ENCODE results near the gene MBD3L4. TPM values are rescaled to one million over a fixed set of nuclear protein-coding genes. Genes with fewer than 3 reads are reported as not detected.
"Not testable (repeated sequence)": the region's sequence is repeated elsewhere in the genome, so short reads cannot be mapped to it uniquely, and the experiment has no call there.

The MBD3L4 gene
- not detected for total RNA-seq
- polyA plus RNA-seq: not detected
- long read RNA-seq, donor 1: 0 reads
- long read RNA-seq, donor 2: 0 reads

GRCh38 chr19:7040079-7040478 is at the start of gene MBD3L4:
Gene MBD3L4, minus strand, starts transcription at chr19:7040179. Its CDS starts 35 bp downstream, at chr19:7040144.
- not testable (repeated sequence) for H3K4me1 ChIP-seq (ENCODE audit: control insufficient read depth in 1 of 2, insufficient read depth in 2 of 2, low read length in 2 of 2); ATAC-seq (ENCODE audit: low FRiP score); DNase-seq

GRCh38 chr19:7088999-7089398 is 49.0 kb upstream of the MBD3L4 start:
- Histone ChIP-seq H3K4me1 (ENCODE audit: control insufficient read depth in 1 of 2, insufficient read depth in 2 of 2, low read length in 2 of 2) (no peaks in the 10 kb centered on the region), H3K27me3 (ENCODE audit: control insufficient read depth in 1 of 2, insufficient read depth in 2 of 2, low read length in 1 of 2) (no peaks in the 10 kb centered on the region), H3K4me3 (ENCODE audit: low read length in 2 of 2) (no peak overlapping the region), H3K9me3 (ENCODE audit: control insufficient read depth, low read length) (peaks cover 26% of the 10 kb centered on the region), H3K27ac (ENCODE audit: low read depth in 1 of 2, low read length in 2 of 2) (no peak overlapping the region), H3K36me3 (ENCODE audit: control insufficient read depth in 1 of 2, insufficient read depth in 2 of 2, low read length in 1 of 2) (peaks cover 4 to 5% of the 10 kb centered on the region in 2 donors)
- ATAC-seq (ENCODE audit: low FRiP score) (no peak), DNase-seq (no peak)
- WGBS, 2 donors: 95 to 96% methylated on average over 6 of the region's 6 CpGs
- intact Hi-C loops (cut with DNase I): no loop called here

More at GRCh38 chr19:7040079-7040478, at the start of gene MBD3L4:
- H3K4me3 ChIP-seq (ENCODE audit: low read length in 2 of 2); H3K9me3 ChIP-seq (ENCODE audit: control insufficient read depth, low read length); H3K27me3 ChIP-seq (ENCODE audit: control insufficient read depth in 1 of 2, insufficient read depth in 2 of 2, low read length in 1 of 2); H3K36me3 ChIP-seq (ENCODE audit: control insufficient read depth in 1 of 2, insufficient read depth in 2 of 2, low read length in 1 of 2); H3K27ac ChIP-seq (ENCODE audit: low read depth in 1 of 2, low read length in 2 of 2); intact Hi-C loops (cut with DNase I): not testable (repeated sequence)
- WGBS, 2 donors: no CpG with 5 or more reads among the region's 9 CpGs

GRCh38 chr19:7083076-7083956 is 43.3 kb upstream of the MBD3L4 start:
- DNase-seq (no peak), ATAC-seq (ENCODE audit: low FRiP score) (no peak)
- Histone ChIP-seq H3K27me3 (ENCODE audit: control insufficient read depth in 1 of 2, insufficient read depth in 2 of 2, low read length in 1 of 2) (no peaks in the 10 kb centered on the region), H3K36me3 (ENCODE audit: control insufficient read depth in 1 of 2, insufficient read depth in 2 of 2, low read length in 1 of 2) (peaks cover 41 to 49% of the 10 kb centered on the region in 2 donors), H3K4me1 (ENCODE audit: control insufficient read depth in 1 of 2, insufficient read depth in 2 of 2, low read length in 2 of 2) (no peaks in the 10 kb centered on the region), H3K27ac (ENCODE audit: low read depth in 1 of 2, low read length in 2 of 2) (no peak overlapping the region), H3K4me3 (ENCODE audit: low read length in 2 of 2) (peak overlapping the region; percentile 18 to 20), H3K9me3 (ENCODE audit: control insufficient read depth, low read length) (peaks cover 47% of the 10 kb centered on the region)
- intact Hi-C loops (cut with DNase I): no loop called here
- 97 to 98% methylated on average over 15 of the region's 15 CpGs for WGBS, 2 donors

- Histone ChIP-seq H3K27ac (ENCODE audit: low read depth in 1 of 2, low read length in 2 of 2) (no peak overlapping the region), H3K27me3 (ENCODE audit: control insufficient read depth in 1 of 2, insufficient read depth in 2 of 2, low read length in 1 of 2) (no peaks in the 10 kb centered on the region), H3K36me3 (ENCODE audit: control insufficient read depth in 1 of 2, insufficient read depth in 2 of 2, low read length in 1 of 2) (peaks cover 46 to 48% of the 10 kb centered on the region in 2 donors), H3K9me3 (ENCODE audit: control insufficient read depth, low read length) (peaks cover 32% of the 10 kb centered on the region), H3K4me1 (ENCODE audit: control insufficient read depth in 1 of 2, insufficient read depth in 2 of 2, low read length in 2 of 2) (no peaks in the 10 kb centered on the region), H3K4me3 (ENCODE audit: low read length in 2 of 2) (no peak overlapping the region)
- WGBS, 2 donors: 96 to 97% methylated on average over 2 of the region's 2 CpGs
- intact Hi-C loops (cut with DNase I): no loop called here
- DNase-seq (no peak), ATAC-seq (ENCODE audit: low FRiP score) (no peak)
Measured at GRCh38 chr19:7078008-7078407, 38.0 kb upstream of the MBD3L4 start.

- intact Hi-C loops (cut with DNase I): no loop called here
- no peaks in the 10 kb centered on the region for H3K4me1 ChIP-seq (ENCODE audit: control insufficient read depth in 1 of 2, insufficient read depth in 2 of 2, low read length in 2 of 2)
- no peak overlapping the region for H3K27ac ChIP-seq (ENCODE audit: low read depth in 1 of 2, low read length in 2 of 2)
- peaks cover 21% of the 10 kb centered on the region for H3K9me3 ChIP-seq (ENCODE audit: control insufficient read depth, low read length)
- ATAC-seq (ENCODE audit: low FRiP score) (no peak), DNase-seq (no peak)
- no peaks in the 10 kb centered on the region for H3K27me3 ChIP-seq (ENCODE audit: control insufficient read depth in 1 of 2, insufficient read depth in 2 of 2, low read length in 1 of 2)
- WGBS, 2 donors: 97 to 98% methylated on average over 6 of the region's 6 CpGs
- H3K4me3 ChIP-seq (ENCODE audit: low read length in 2 of 2): no peak overlapping the region
- H3K36me3 ChIP-seq (ENCODE audit: control insufficient read depth in 1 of 2, insufficient read depth in 2 of 2, low read length in 1 of 2): peaks cover 33 to 35% of the 10 kb centered on the region in 2 donors
Measured at GRCh38 chr19:7076151-7076550, 36.2 kb upstream of the MBD3L4 start.

- intact Hi-C loops (cut with DNase I): no loop called here
Measured at GRCh38 chr19:7074705-7075282, 34.8 kb upstream of the MBD3L4 start.

GRCh38 chr19:7072541-7072940 is 32.6 kb upstream of the MBD3L4 start:
- DNase-seq (no peak), ATAC-seq (ENCODE audit: low FRiP score) (no peak)
- H3K4me3 ChIP-seq (ENCODE audit: low read length in 2 of 2): no peak overlapping the region
- no peak overlapping the region for H3K27ac ChIP-seq (ENCODE audit: low read depth in 1 of 2, low read length in 2 of 2)
- H3K4me1 ChIP-seq (ENCODE audit: control insufficient read depth in 1 of 2, insufficient read depth in 2 of 2, low read length in 2 of 2): no peaks in the 10 kb centered on the region
- intact Hi-C loops (cut with DNase I): no loop called here
- peaks cover 11 to 17% of the 10 kb centered on the region in 2 donors for H3K36me3 ChIP-seq (ENCODE audit: control insufficient read depth in 1 of 2, insufficient read depth in 2 of 2, low read length in 1 of 2)
- no peaks in the 10 kb centered on the region for H3K27me3 ChIP-seq (ENCODE audit: control insufficient read depth in 1 of 2, insufficient read depth in 2 of 2, low read length in 1 of 2)
- H3K9me3 ChIP-seq (ENCODE audit: control insufficient read depth, low read length): peaks cover 9% of the 10 kb centered on the region
- 95% methylated on average over 6 of the region's 6 CpGs for whole genome bisulfite sequencing, 2 donors

More at GRCh38 chr19:7074705-7075282, 34.8 kb upstream of the MBD3L4 start:
- Histone ChIP-seq H3K36me3 (ENCODE audit: control insufficient read depth in 1 of 2, insufficient read depth in 2 of 2, low read length in 1 of 2) (peaks cover 22% of the 10 kb centered on the region in 2 donors), H3K4me1 (ENCODE audit: control insufficient read depth in 1 of 2, insufficient read depth in 2 of 2, low read length in 2 of 2) (no peaks in the 10 kb centered on the region), H3K4me3 (ENCODE audit: low read length in 2 of 2) (no peak overlapping the region), H3K27me3 (ENCODE audit: control insufficient read depth in 1 of 2, insufficient read depth in 2 of 2, low read length in 1 of 2) (no peaks in the 10 kb centered on the region), H3K9me3 (ENCODE audit: control insufficient read depth, low read length) (peaks cover 10% of the 10 kb centered on the region), H3K27ac (ENCODE audit: low read depth in 1 of 2, low read length in 2 of 2) (no peak overlapping the region)
- ATAC-seq (ENCODE audit: low FRiP score) (no peak), DNase-seq (no peak)
- 96 to 98% methylated on average over 19 to 29 of the region's 29 CpGs for WGBS, 2 donors

GRCh38 chr19:7069904-7070226 is 29.9 kb upstream of the MBD3L4 start:
- Histone ChIP-seq H3K27ac (ENCODE audit: low read depth in 1 of 2, low read length in 2 of 2) (peak overlapping the region in 1 of 2 donors; percentile 4), H3K27me3 (ENCODE audit: control insufficient read depth in 1 of 2, insufficient read depth in 2 of 2, low read length in 1 of 2) (no peaks in the 10 kb centered on the region), H3K4me1 (ENCODE audit: control insufficient read depth in 1 of 2, insufficient read depth in 2 of 2, low read length in 2 of 2) (no peaks in the 10 kb centered on the region), H3K36me3 (ENCODE audit: control insufficient read depth in 1 of 2, insufficient read depth in 2 of 2, low read length in 1 of 2) (peaks cover 0 to 4% of the 10 kb centered on the region in 2 donors), H3K9me3 (ENCODE audit: control insufficient read depth, low read length) (no peaks in the 10 kb centered on the region), H3K4me3 (ENCODE audit: low read length in 2 of 2) (peak overlapping the region; percentile 62 to 96)
- ATAC-seq (ENCODE audit: low FRiP score) (peak; percentile 27), DNase-seq (no peak)
- intact Hi-C loops (cut with DNase I): no loop called here
- 0% methylated on average over 12 of the region's 12 CpGs for WGBS, 2 donors
